HL-60 (cell line): ENCODE data around the gene TMEM132D.

ENCODE experiments used
- DNase-seq, 2 experiments: peaks; one replicate each; pipeline ENCODE4 v3.0.0-alpha.2; 2010 to 2020; ENCODE audit warnings: low read depth in 1 of 2, low spot score in 1 of 2
- H3K27ac ChIP-seq: fragments of 250-450 bp; sonication (Bioruptor Pico); replicated peaks from 2 replicates; pipeline ENCODE4 v1.5.1; 2020; ENCODE audit warnings: mild to moderate bottlenecking, moderate library complexity
- H3K27me3 ChIP-seq: fragments of 250-450 bp; sonication (Bioruptor Pico); 2 replicates; pipeline ENCODE4 v1.5.1; 2021; ENCODE audit warnings: mild to moderate bottlenecking, moderate library complexity; ENCODE audit not compliant: insufficient read depth, poor library complexity, severe bottlenecking
- H3K4me3 ChIP-seq: replicated peaks from 2 replicates; pipeline ENCODE4 v1.5.1; 2011; ENCODE audit warnings: mild to moderate bottlenecking, control low read depth, low read length; ENCODE audit not compliant: insufficient read depth
- GABPA ChIP-seq: IDR thresholded peaks from 2 replicates; pipeline ENCODE4 v1.6.1; 2012; ENCODE audit warnings: low read depth
- POLR2AphosphoS5 ChIP-seq: IDR thresholded peaks from 2 replicates; pipeline ENCODE4 v1.6.1; 2012; ENCODE audit warnings: low read depth
- REST ChIP-seq: IDR thresholded peaks from 2 replicates; pipeline ENCODE4 v1.6.1; 2012; ENCODE audit warnings: low read depth; ENCODE audit not compliant: insufficient replicate concordance
- SPI1 ChIP-seq: IDR thresholded peaks from 2 replicates; pipeline ENCODE4 v1.6.1; 2012; ENCODE audit warnings: low read depth, mild to moderate bottlenecking, borderline replicate concordance
- TF ChIP-seq, protein P1 (sequence below): IDR thresholded peaks from one replicate; pipeline ENCODE4 v1.5.1; 2011; ENCODE audit warnings: low read length, control low read depth, inconsistent platforms; ENCODE audit not compliant: insufficient read depth

Gene TMEM132D

DNA sequence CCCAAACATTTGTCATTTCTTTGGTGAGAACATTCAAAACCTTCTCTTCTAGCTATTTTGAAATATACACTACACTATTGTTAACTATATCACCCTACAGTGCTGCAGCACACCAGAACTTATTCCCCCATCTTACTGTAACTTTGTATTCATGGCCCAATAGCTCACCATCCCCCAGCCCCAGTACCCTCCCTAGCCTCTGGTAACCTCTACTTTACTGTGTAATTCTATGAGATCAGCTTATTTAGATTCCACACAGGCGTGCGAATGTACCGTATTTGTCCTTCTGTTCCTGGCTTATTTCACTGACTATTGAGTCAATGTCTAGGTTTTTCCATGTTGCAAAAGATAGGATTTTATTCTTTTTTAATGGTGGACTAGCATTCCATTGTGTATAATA lies 469.0 kb downstream of the TMEM132D start:
- DNase-seq = no peak
- TF ChIP-seq POLR2AphosphoS5 (no peak), GABPA (no peak), SPI1 (no peak), REST (no peak)
- TF ChIP-seq, protein P1, sequence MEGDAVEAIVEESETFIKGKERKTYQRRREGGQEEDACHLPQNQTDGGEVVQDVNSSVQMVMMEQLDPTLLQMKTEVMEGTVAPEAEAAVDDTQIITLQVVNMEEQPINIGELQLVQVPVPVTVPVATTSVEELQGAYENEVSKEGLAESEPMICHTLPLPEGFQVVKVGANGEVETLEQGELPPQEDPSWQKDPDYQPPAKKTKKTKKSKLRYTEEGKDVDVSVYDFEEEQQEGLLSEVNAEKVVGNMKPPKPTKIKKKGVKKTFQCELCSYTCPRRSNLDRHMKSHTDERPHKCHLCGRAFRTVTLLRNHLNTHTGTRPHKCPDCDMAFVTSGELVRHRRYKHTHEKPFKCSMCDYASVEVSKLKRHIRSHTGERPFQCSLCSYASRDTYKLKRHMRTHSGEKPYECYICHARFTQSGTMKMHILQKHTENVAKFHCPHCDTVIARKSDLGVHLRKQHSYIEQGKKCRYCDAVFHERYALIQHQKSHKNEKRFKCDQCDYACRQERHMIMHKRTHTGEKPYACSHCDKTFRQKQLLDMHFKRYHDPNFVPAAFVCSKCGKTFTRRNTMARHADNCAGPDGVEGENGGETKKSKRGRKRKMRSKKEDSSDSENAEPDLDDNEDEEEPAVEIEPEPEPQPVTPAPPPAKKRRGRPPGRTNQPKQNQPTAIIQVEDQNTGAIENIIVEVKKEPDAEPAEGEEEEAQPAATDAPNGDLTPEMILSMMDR = no peak
- Histone ChIP-seq H3K27ac (no peak overlapping the region), H3K27me3 (no peaks in the 10 kb centered on the region), H3K4me3 (no peak overlapping the region)

DNA sequence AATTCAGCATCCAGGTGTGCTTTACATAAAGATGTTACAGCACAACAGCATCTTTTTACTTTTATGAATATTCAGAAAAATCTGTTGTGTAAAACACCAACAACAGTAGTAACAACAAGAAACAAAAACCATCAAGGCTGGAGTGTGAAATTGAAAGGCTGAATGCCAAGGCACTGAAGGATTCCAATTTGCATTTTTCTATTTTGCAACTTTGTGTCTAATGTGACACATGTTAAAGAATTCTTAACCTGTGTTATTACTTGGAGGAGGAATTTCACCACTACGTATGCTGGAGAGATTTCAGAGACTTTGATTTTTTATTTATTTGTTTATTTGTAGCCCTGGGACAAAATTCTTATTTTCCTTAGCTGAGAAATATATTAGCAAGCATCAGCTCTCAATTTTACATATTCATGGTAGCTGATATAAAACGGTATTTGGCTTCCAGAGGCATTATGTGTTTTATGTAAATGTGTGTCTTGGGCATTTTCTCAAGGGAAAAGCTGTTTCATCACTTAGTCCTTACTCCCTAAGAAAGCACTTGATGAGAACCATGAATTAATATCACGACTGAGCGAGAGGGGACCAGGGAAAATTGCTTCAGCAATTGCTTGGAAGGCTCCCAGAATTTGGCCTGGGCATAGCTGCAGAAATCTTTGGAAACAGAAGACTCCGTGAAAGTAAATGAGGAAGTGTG lies 475.4 kb downstream of the TMEM132D start:
- Histone ChIP-seq H3K4me3 (no peak overlapping the region), H3K27me3 (no peaks in the 10 kb centered on the region), H3K27ac (no peak overlapping the region)
- no peak for DNase-seq
- TF ChIP-seq GABPA = no peak
- TF ChIP-seq, protein P1 = no peak
- TF ChIP-seq POLR2AphosphoS5 = no peak
- no peak for TF ChIP-seq REST
- no peak for TF ChIP-seq SPI1

DNA sequence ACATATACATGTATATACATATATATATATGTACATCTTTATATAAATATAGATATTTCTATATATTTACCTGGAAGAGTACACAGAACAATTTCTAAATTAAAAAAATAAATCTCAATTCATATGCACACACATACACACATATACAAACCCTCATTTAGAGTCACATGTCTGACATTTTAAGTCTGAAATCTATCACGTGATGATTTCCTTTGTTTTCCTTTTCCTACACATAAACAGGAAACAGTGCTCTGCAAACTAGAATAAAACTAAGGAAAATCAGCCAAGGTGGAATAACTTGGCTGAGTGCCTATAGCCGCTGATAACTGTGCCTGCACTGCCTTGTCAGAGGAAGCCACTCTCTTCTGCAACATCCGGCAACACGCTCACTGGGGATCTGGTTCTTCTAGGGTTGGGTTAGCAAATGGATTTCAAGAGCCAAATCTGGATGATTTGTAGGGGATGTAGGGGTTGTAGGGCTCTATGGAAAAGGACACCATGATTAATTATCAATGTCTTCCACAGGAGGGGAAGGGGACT lies 480.7 kb downstream of the TMEM132D start:
- Histone ChIP-seq H3K27ac (no peak overlapping the region), H3K4me3 (no peak overlapping the region), H3K27me3 (no peaks in the 10 kb centered on the region)
- TF ChIP-seq GABPA (no peak), SPI1 (no peak), REST (no peak), POLR2AphosphoS5 (no peak)
- TF ChIP-seq, protein P1 = no peak
- DNase-seq = no peak
